AG04450 (cell line): ENCODE results near the gene PAEP. TPM values are rescaled to one million over a fixed set of nuclear protein-coding genes. Genes with fewer than 3 reads are reported as not detected.

Experiments used
- CTCF ChIA-PET: fragments of 300-600, 350-600 bp; formaldehyde crosslinking; extraction: SDS; loops from one replicate; lab custom pipeline; 2022; ENCODE audit warnings: antibody characterized with exemption, inconsistent platforms; lab: Charles Lee
- POLR2A ChIA-PET: fragments of 350-600 bp; formaldehyde crosslinking; extraction: SDS; loops from one replicate; lab custom pipeline; 2021; ENCODE audit warnings: antibody characterized with exemption, inconsistent platforms; lab: Yijun Ruan, JAX
- DNase-seq: peaks from one replicate; pipeline ENCODE4 v3.0.0-alpha.2; 2011; ENCODE audit warnings: low read depth, low spot score
- H3K27ac ChIP-seq: one replicate; pipeline ENCODE4 v1.5.1; 2012; ENCODE audit warnings: low read depth, low read length, control low read depth
- H3K27me3 ChIP-seq: one replicate; pipeline ENCODE4 v1.6.0; 2012; ENCODE audit warnings: low read length; ENCODE audit not compliant: control insufficient read depth, insufficient read depth
- H3K4me3 ChIP-seq: 2 replicates; pipeline ENCODE4 v1.5.1; 2011; ENCODE audit warnings: mild to moderate bottlenecking, low read depth, low read length, control low read depth
- H3K9me3 ChIP-seq: 2 replicates; pipeline ENCODE4 v1.5.1; 2012; ENCODE audit warnings: low read length; ENCODE audit not compliant: control insufficient read depth, insufficient read depth
- CTCF ChIP-seq: IDR thresholded peaks from 2 replicates; pipeline ENCODE4 v1.5.1; 2011; ENCODE audit warnings: low read depth, low read length, control low read depth, inconsistent platforms
- polyA plus RNA-seq: library from polyadenylated mRNA; depleted of rRNA; stranded (reverse); fragments of >200 nt; gene quantifications from 2 replicates; pipeline ENCODE4 v1.2.3, GENCODE V29; 2011; rRNA removed

The PAEP gene
- polyA plus RNA-seq, 1 experiment = not detected

- no peak for DNase-seq
- TF ChIP-seq CTCF = no peak
- Histone ChIP-seq H3K4me3 (no peak overlapping the region), H3K27me3 (no peaks in the 10 kb centered on the region), H3K27ac (no peak overlapping the region), H3K9me3 (peaks cover 2% of the 10 kb centered on the region; the same call in 1 of the 2 replicates)
- POLR2A ChIA-PET = no interaction called here
- CTCF ChIA-PET = no interaction called here
Measured at GRCh38 chr9:135615666-135616618, 54.4 kb downstream of the PAEP start.

Other genes starting within 250 kb of the PAEP start
- gene PPP1R26, start 82.0 kb upstream of the PAEP start, polyA plus RNA-seq = 3.2 and 3.3 TPM in 2 replicates
- gene MRPS2, start 61.1 kb upstream of the PAEP start, polyA plus RNA-seq = 39.9 and 53.4 TPM in 2 replicates
- gene LCN1, start 40.3 kb upstream of the PAEP start, polyA plus RNA-seq = not detected in 2 replicates
- gene OBP2A, start 15.6 kb upstream of the PAEP start, polyA plus RNA-seq = not detected in 2 replicates
- gene GLT6D1, start 77.8 kb downstream of the PAEP start, polyA plus RNA-seq = not detected in 2 replicates
- not detected in 2 replicates for gene LCN9, start 101.6 kb downstream of the PAEP start, polyA plus RNA-seq
- gene SOHLH1, start 137.7 kb downstream of the PAEP start, polyA plus RNA-seq = not detected in 2 replicates
- not detected in 2 replicates for gene KCNT1, start 140.4 kb downstream of the PAEP start, polyA plus RNA-seq